Neuron (in vitro differentiated cells): Measurements from ENCODE around the gene TMEM51.

Source experiments
- H2AFZ ChIP-seq: one replicate; pipeline ENCODE4 v1.6.1; 2013; ENCODE audit warnings: low read depth, mild to moderate bottlenecking, inconsistent platforms, low read length, moderate library complexity
- H3K27me3 ChIP-seq: one replicate; pipeline ENCODE4 v1.6.1; 2013; ENCODE audit warnings: low read length; ENCODE audit not compliant: insufficient read depth
- H3K36me3 ChIP-seq: one replicate; pipeline ENCODE4 v1.6.1; 2013; ENCODE audit warnings: low read length; ENCODE audit not compliant: insufficient read depth
- H3K4me1 ChIP-seq: one replicate; pipeline ENCODE4 v1.6.1; 2013; ENCODE audit warnings: low read length; ENCODE audit not compliant: insufficient read depth
- H3K4me3 ChIP-seq: 2 replicates; pipeline ENCODE4 v1.5.1; 2013; ENCODE audit warnings: mild to moderate bottlenecking, low read length, moderate library complexity
- H3K9me3 ChIP-seq: one replicate; pipeline ENCODE4 v1.6.1; 2013; ENCODE audit warnings: low read length

Gene TMEM51

GRCh38 chr1:15189692-15190370, 36.3 kb downstream of the TMEM51 start:
- Histone ChIP-seq H3K27me3 (no peaks in the 10 kb centered on the region), H2AFZ (no peak overlapping the region), H3K9me3 (no peaks in the 10 kb centered on the region), H3K36me3 (no peaks in the 10 kb centered on the region), H3K4me3 (no peak overlapping the region), H3K4me1 (peaks cover 18% of the 10 kb centered on the region)

GRCh38 chr1:15191267-15191666, 37.7 kb downstream of the TMEM51 start:
- peaks cover 18% of the 10 kb centered on the region for H3K4me1 ChIP-seq
- H3K9me3 ChIP-seq, result no peaks in the 10 kb centered on the region
- H3K27me3 ChIP-seq, result no peaks in the 10 kb centered on the region

GRCh38 chr1:15191770-15192169, 38.2 kb downstream of the TMEM51 start:
- peaks cover 17% of the 10 kb centered on the region for H3K4me1 ChIP-seq
- no peak overlapping the region for H2AFZ ChIP-seq
- no peaks in the 10 kb centered on the region for H3K9me3 ChIP-seq
- H3K36me3 ChIP-seq, result no peaks in the 10 kb centered on the region
- H3K27me3 ChIP-seq, result no peaks in the 10 kb centered on the region
- H3K4me3 ChIP-seq, result no peak overlapping the region

More at GRCh38 chr1:15191267-15191666, 37.7 kb downstream of the TMEM51 start:
- Histone ChIP-seq H3K4me3 (no peak overlapping the region), H3K36me3 (no peaks in the 10 kb centered on the region), H2AFZ (no peak overlapping the region)

- no peaks in the 10 kb centered on the region for H3K27me3 ChIP-seq
Measured at GRCh38 chr1:15192916-15193550, 39.5 kb downstream of the TMEM51 start.

GRCh38 chr1:15195420-15196052, 42.0 kb downstream of the TMEM51 start:
- no peaks in the 10 kb centered on the region for H3K27me3 ChIP-seq
- H3K4me1 ChIP-seq, result peaks cover 9% of the 10 kb centered on the region
- H3K9me3 ChIP-seq, result no peaks in the 10 kb centered on the region
- H2AFZ ChIP-seq, result no peak overlapping the region
- H3K4me3 ChIP-seq, result no peak overlapping the region
- no peaks in the 10 kb centered on the region for H3K36me3 ChIP-seq

More at GRCh38 chr1:15192916-15193550, 39.5 kb downstream of the TMEM51 start:
- Histone ChIP-seq H3K36me3 (no peaks in the 10 kb centered on the region), H2AFZ (no peak overlapping the region), H3K4me1 (peaks cover 13% of the 10 kb centered on the region), H3K4me3 (no peak overlapping the region), H3K9me3 (no peaks in the 10 kb centered on the region)

GRCh38 chr1:15196069-15196468, 42.5 kb downstream of the TMEM51 start:
- no peak overlapping the region for H2AFZ ChIP-seq

GRCh38 chr1:15196807-15197530, 43.4 kb downstream of the TMEM51 start:
- Histone ChIP-seq H3K4me1 (peaks cover 11% of the 10 kb centered on the region), H3K36me3 (no peaks in the 10 kb centered on the region), H3K9me3 (no peaks in the 10 kb centered on the region), H3K27me3 (no peaks in the 10 kb centered on the region), H2AFZ (no peak overlapping the region), H3K4me3 (no peak overlapping the region)

More at GRCh38 chr1:15196069-15196468, 42.5 kb downstream of the TMEM51 start:
- Histone ChIP-seq H3K9me3 (no peaks in the 10 kb centered on the region), H3K4me1 (peaks cover 11% of the 10 kb centered on the region), H3K4me3 (no peak overlapping the region), H3K36me3 (no peaks in the 10 kb centered on the region), H3K27me3 (no peaks in the 10 kb centered on the region)

GRCh38 chr1:15197591-15198447, 44.3 kb downstream of the TMEM51 start:
- no peaks in the 10 kb centered on the region for H3K27me3 ChIP-seq
- H3K4me3 ChIP-seq, result no peak overlapping the region
- H3K9me3 ChIP-seq, result no peaks in the 10 kb centered on the region
- H2AFZ ChIP-seq, result no peak overlapping the region
- no peaks in the 10 kb centered on the region for H3K36me3 ChIP-seq
- peaks cover 11% of the 10 kb centered on the region for H3K4me1 ChIP-seq

- H3K4me1 ChIP-seq, result peaks cover 11% of the 10 kb centered on the region
- H3K4me3 ChIP-seq, result no peak overlapping the region
- H2AFZ ChIP-seq, result no peak overlapping the region
Measured at GRCh38 chr1:15198684-15199083, 45.1 kb downstream of the TMEM51 start.

GRCh38 chr1:15201221-15201620, 47.7 kb downstream of the TMEM51 start:
- Histone ChIP-seq H3K4me1 (peaks cover 24% of the 10 kb centered on the region), H3K4me3 (no peak overlapping the region), H3K36me3 (no peaks in the 10 kb centered on the region), H3K27me3 (no peaks in the 10 kb centered on the region), H2AFZ (no peak overlapping the region), H3K9me3 (no peaks in the 10 kb centered on the region)

More at GRCh38 chr1:15198684-15199083, 45.1 kb downstream of the TMEM51 start:
- H3K9me3 ChIP-seq, result no peaks in the 10 kb centered on the region
- H3K27me3 ChIP-seq, result no peaks in the 10 kb centered on the region
- no peaks in the 10 kb centered on the region for H3K36me3 ChIP-seq

- peaks cover 27% of the 10 kb centered on the region for H3K4me1 ChIP-seq
Measured at GRCh38 chr1:15201849-15202551, 48.5 kb downstream of the TMEM51 start.

GRCh38 chr1:15204931-15205330, 51.4 kb downstream of the TMEM51 start:
- no peaks in the 10 kb centered on the region for H3K27me3 ChIP-seq
- H3K4me1 ChIP-seq, result peaks cover 33% of the 10 kb centered on the region
- no peaks in the 10 kb centered on the region for H3K9me3 ChIP-seq
- no peak overlapping the region for H3K4me3 ChIP-seq
- H3K36me3 ChIP-seq, result no peaks in the 10 kb centered on the region
- no peak overlapping the region for H2AFZ ChIP-seq

More at GRCh38 chr1:15201849-15202551, 48.5 kb downstream of the TMEM51 start:
- H3K9me3 ChIP-seq, result no peaks in the 10 kb centered on the region
- H2AFZ ChIP-seq, result no peak overlapping the region
- H3K4me3 ChIP-seq, result no peak overlapping the region
- no peaks in the 10 kb centered on the region for H3K27me3 ChIP-seq
- H3K36me3 ChIP-seq, result no peaks in the 10 kb centered on the region
